H1 (cell line): ENCODE results near the gene TPRA1. TPM values are rescaled to one million over a fixed set of nuclear protein-coding genes. Genes with fewer than 3 reads are reported as not detected.

Source experiments
- CTCF ChIA-PET: fragments of 300-600 bp; sonication (Branson Sonifier 250); formaldehyde crosslinking; loops from one replicate; lab custom pipeline; 2021; ENCODE audit not compliant: partially characterized antibody; lab: Charles Lee
- POLR2A ChIA-PET: fragments of 300-600 bp; sonication (Branson Sonifier 250); formaldehyde crosslinking; loops from one replicate; lab custom pipeline; 2021; ENCODE audit warnings: inconsistent platforms; ENCODE audit not compliant: partially characterized antibody; lab: Charles Lee
- DNase-seq, 2 experiments: peaks; one replicate each; pipeline versions ENCODE4 v3.0.0 to v3.0.0-alpha.2; 2010 to 2022; ENCODE audit warnings: low spot score in 2 of 2, low read depth in 1 of 2, mixed read lengths in 1 of 2
- FAIRE-seq: peaks from 2 replicates; lab custom pipeline; 2011; peaks lifted over from hg19 to GRCh38; lab: Jason Lieb, UNC
- H2AFZ ChIP-seq: 2 replicates; pipeline ENCODE4 v1.8.1; 2012; ENCODE audit warnings: low read length, inconsistent platforms
- H2AK5ac ChIP-seq: 2 replicates; pipeline ENCODE4 v1.6.1; 2013; ENCODE audit warnings: low read depth, low read length
- H2BK120ac ChIP-seq: replicated peaks from 2 replicates; pipeline ENCODE3; 2013; ENCODE audit warnings: low read depth, low read length, inconsistent platforms
- H2BK12ac ChIP-seq: 2 replicates; pipeline ENCODE4 v1.6.1; 2013; ENCODE audit warnings: low read depth, low read length
- H2BK15ac ChIP-seq: 2 replicates; pipeline ENCODE4 v1.6.1; 2013; ENCODE audit warnings: low read length
- H2BK20ac ChIP-seq: 2 replicates; pipeline ENCODE4 v1.6.1; 2013; ENCODE audit warnings: low read length
- H2BK5ac ChIP-seq: 2 replicates; pipeline ENCODE4 v1.6.1; 2013; ENCODE audit warnings: low read depth, low read length
- H3K14ac ChIP-seq: 2 replicates; pipeline ENCODE4 v1.6.1; 2013; ENCODE audit warnings: inconsistent platforms; ENCODE audit not compliant: insufficient read length
- H3K18ac ChIP-seq: 2 replicates; pipeline ENCODE4 v1.6.1; 2013; ENCODE audit warnings: low read length; ENCODE audit errors: extremely low read depth
- H3K23ac ChIP-seq: 2 replicates; pipeline ENCODE4 v1.6.1; 2013; ENCODE audit warnings: inconsistent platforms; ENCODE audit not compliant: insufficient read length
- H3K23me2 ChIP-seq: 2 replicates; pipeline ENCODE4 v1.6.1; 2013; ENCODE audit warnings: low read depth, low read length
- H3K27ac ChIP-seq: 2 replicates; pipeline ENCODE4 v1.6.1; 2011; ENCODE audit warnings: low read depth, low read length, inconsistent platforms
- H3K27me3 ChIP-seq, 4 experiments: replicated peaks in 1 of 4; 1 replicate in 1 of 4; 2 replicates in 3 of 4; pipeline versions ENCODE4 v1.6.1 to v1.8.1; 2011 to 2013; ENCODE audit warnings: low read length in 3 of 4, mild to moderate bottlenecking in 3 of 4, inconsistent platforms in 2 of 4, mixed read lengths in 2 of 4, moderate library complexity in 1 of 4; ENCODE audit not compliant: control insufficient read depth in 3 of 4, insufficient read depth in 3 of 4; ENCODE audit errors: extremely low read depth in 1 of 4
- H3K36me3 ChIP-seq, 4 experiments: 2 replicates each; pipeline versions ENCODE4 v1.6.1 to v1.8.1; 2011 to 2013; ENCODE audit warnings: mild to moderate bottlenecking in 4 of 4, low read length in 3 of 4, moderate library complexity in 2 of 4, control low read depth in 1 of 4, inconsistent platforms in 1 of 4; ENCODE audit not compliant: insufficient read depth in 4 of 4, control insufficient read depth in 2 of 4
- H3K4ac ChIP-seq: replicated peaks from 2 replicates; pipeline ENCODE3; 2013; ENCODE audit warnings: low read length, low read depth, mixed read lengths, inconsistent platforms; ENCODE audit not compliant: insufficient read length
- H3K4me1 ChIP-seq, 4 experiments: replicated peaks in 1 of 4; 1 replicate in 1 of 4; 2 replicates in 3 of 4; pipeline versions ENCODE4 v1.6.1 to v1.8.1; 2011 to 2013; ENCODE audit warnings: low read length in 3 of 4, inconsistent platforms in 2 of 4, mixed read lengths in 1 of 4; ENCODE audit not compliant: insufficient read depth in 4 of 4, control insufficient read depth in 3 of 4
- H3K4me2 ChIP-seq, 2 experiments: 2 replicates each; pipeline versions ENCODE4 v1.6.1 to v1.8.1; 2011 to 2013; ENCODE audit warnings: low read depth in 2 of 2, low read length in 2 of 2, control low read depth in 1 of 2, inconsistent platforms in 1 of 2, mild to moderate bottlenecking in 1 of 2; ENCODE audit not compliant: insufficient read depth in 1 of 2
- H3K4me3 ChIP-seq, 4 experiments: fragments of 200-600, 300-600 bp in 1 of 4; sonication (generic), shearing (Covaris generic), sonication (Bioruptor Twin) in 1 of 4; 2 replicates each; pipeline versions ENCODE4 v1.5.1 to v1.8.1; 2011 to 2016; ENCODE audit warnings: low read length in 4 of 4, low read depth in 3 of 4, control low read depth in 2 of 4, inconsistent platforms in 2 of 4, mild to moderate bottlenecking in 2 of 4, mixed read lengths in 1 of 4, moderate library complexity in 1 of 4; ENCODE audit not compliant: insufficient read depth in 2 of 4; ENCODE audit errors: extremely low read depth in 1 of 4
- H3K56ac ChIP-seq: replicated peaks from 2 replicates; pipeline ENCODE3; 2013; ENCODE audit warnings: low read depth, mild to moderate bottlenecking, mixed read lengths, low read length, inconsistent platforms; ENCODE audit not compliant: insufficient read length
- H3K79me1 ChIP-seq: 2 replicates; pipeline ENCODE4 v1.6.1; 2013; ENCODE audit warnings: low read depth, low read length, control low read depth
- H3K79me2 ChIP-seq, 2 experiments: 2 replicates each; pipeline versions ENCODE4 v1.6.1 to v1.8.1; 2012 to 2013; ENCODE audit warnings: low read length in 2 of 2, mild to moderate bottlenecking in 2 of 2, inconsistent platforms in 1 of 2; ENCODE audit not compliant: insufficient read depth in 2 of 2, control insufficient read depth in 1 of 2
- H3K9ac ChIP-seq, 4 experiments: replicated peaks in 1 of 4; 1 replicate in 1 of 4; 2 replicates in 3 of 4; pipeline versions ENCODE4 v1.6.1 to v1.8.1; 2011 to 2013; ENCODE audit warnings: low read depth in 3 of 4, low read length in 3 of 4, control low read depth in 2 of 4, mild to moderate bottlenecking in 2 of 4, moderate library complexity in 2 of 4, inconsistent platforms in 1 of 4; ENCODE audit errors: extremely low read depth in 1 of 4
- H3K9me3 ChIP-seq, 2 experiments: 2 replicates each; pipeline versions ENCODE4 v1.6.1 to v1.8.1; 2012 to 2013; ENCODE audit warnings: mild to moderate bottlenecking in 2 of 2, moderate library complexity in 2 of 2, control low read depth in 1 of 2, inconsistent platforms in 1 of 2, low read depth in 1 of 2, low read length in 1 of 2, mixed read lengths in 1 of 2; ENCODE audit not compliant: insufficient read depth in 2 of 2
- H4K20me1 ChIP-seq, 2 experiments: replicated peaks in 1 of 2; 2 replicates each; pipeline versions ENCODE3 to v1.8.1; 2011 to 2013; ENCODE audit warnings: inconsistent platforms in 2 of 2, low read length in 2 of 2, mild to moderate bottlenecking in 1 of 2; ENCODE audit not compliant: insufficient read depth in 2 of 2, control insufficient read depth in 1 of 2
- H4K5ac ChIP-seq: 2 replicates; pipeline ENCODE4 v1.6.1; 2013; ENCODE audit warnings: low read length, low read depth, mixed read lengths, inconsistent platforms; ENCODE audit not compliant: insufficient read length
- H4K8ac ChIP-seq: 2 replicates; pipeline ENCODE4 v1.8.0; 2013; ENCODE audit warnings: mild to moderate bottlenecking, moderate library complexity, low read length, inconsistent platforms; ENCODE audit not compliant: insufficient read depth; ENCODE audit errors: extremely low read depth
- H4K91ac ChIP-seq: replicated peaks from 2 replicates; pipeline ENCODE3; 2013; ENCODE audit warnings: low read length, mixed read lengths, inconsistent platforms; ENCODE audit not compliant: insufficient read length
- CBX5 ChIP-seq: fragments of 300-800, 300-1000 bp; sonication (generic); IDR thresholded peaks from 2 replicates; pipeline ENCODE4 v1.7.1; 2016; ENCODE audit warnings: antibody characterized with exemption, low read length, low read depth
- E2F6 ChIP-seq: IDR thresholded peaks from 2 replicates; pipeline ENCODE4 v1.6.1; 2012; ENCODE audit warnings: inconsistent platforms
- EGR1 ChIP-seq: IDR thresholded peaks from 2 replicates; pipeline ENCODE4 v1.6.1; 2011; ENCODE audit warnings: low read depth, low read length, borderline replicate concordance
- GABPA ChIP-seq: IDR thresholded peaks from 2 replicates; pipeline ENCODE4 v1.6.1; 2011; ENCODE audit warnings: mild to moderate bottlenecking, low read length, moderate library complexity, borderline replicate concordance; ENCODE audit not compliant: insufficient read depth
- KDM4A ChIP-seq: IDR thresholded peaks from one replicate; pipeline ENCODE4 v1.7.1; 2012; ENCODE audit warnings: low read depth, mild to moderate bottlenecking, moderate library complexity, low read length, inconsistent platforms; ENCODE audit not compliant: severe bottlenecking
- MAFK ChIP-seq: IDR thresholded peaks from 2 replicates; pipeline ENCODE4 v1.6.1; 2012; ENCODE audit warnings: low read depth, mild to moderate bottlenecking, improper control_type of control experiment, low read length
- RFX5 ChIP-seq: IDR thresholded peaks from 2 replicates; pipeline ENCODE4 v1.6.1; 2011; ENCODE audit warnings: low read depth, low read length, improper control_type of control experiment, borderline replicate concordance
- SP1 ChIP-seq: IDR thresholded peaks from 2 replicates; pipeline ENCODE4 v1.6.1; 2011; ENCODE audit warnings: low read depth, low read length
- WGBS, 2 experiments: shearing (Covaris generic) in 1 of 2; methylation state at CpG; one replicate each; pipeline versions ENCODE4 v1.1.6 to v1.1.7; 2013 to 2015; ENCODE audit warnings: low lambda C conversion rate in 2 of 2, mixed read lengths in 2 of 2, inconsistent platforms in 1 of 2, low coverage in 1 of 2, missing lambda C conversion rate in 1 of 2; ENCODE audit not compliant: insufficient replicate concordance in 2 of 2, insufficient coverage in 1 of 2, insufficient read length in 1 of 2; ENCODE audit errors: extremely low coverage in 1 of 2, missing lambda C conversion rate in 1 of 2; 5-methylcytosine and 5-hydroxymethylcytosine counted together
- polyA plus RNA-seq, 7 experiments: library from polyadenylated mRNA; depleted of rRNA in 3 of 7; stranded (reverse) in 5 of 7; unstranded in 2 of 7; fragments of >200 nt in 5 of 7; fragments of 200-250 nt in 2 of 7; gene quantifications; 1 replicate in 5 of 7; 2 replicates in 1 of 7; 4 replicates in 1 of 7; pipeline versions ENCODE4 v1.2.1 to v1.2.3, GENCODE V29; 2011 to 2013; ENCODE audit warnings: missing spikeins in 2 of 7, mixed read lengths in 2 of 7
- total RNA-seq: library from RNA; stranded (reverse); fragmentation: NEBNext Ultra II Directional; extraction: Animal tissue kit (Norgen Biotek cat#: 25700); gene quantifications from 2 replicates; pipeline ENCODE4 v1.2.1, GENCODE V29; 2021
- TF ChIP-seq, protein P1 (sequence below), 3 experiments: IDR thresholded peaks; 1 replicate in 2 of 3; 2 replicates in 1 of 3; pipeline versions ENCODE4 v1.5.1 to v1.6.1; 2011; ENCODE audit warnings: low read length in 3 of 3, mild to moderate bottlenecking in 3 of 3, inconsistent platforms in 2 of 3, low read depth in 1 of 3, moderate library complexity in 1 of 3; ENCODE audit not compliant: insufficient read depth in 1 of 3; ENCODE audit errors: control extremely low read depth in 1 of 3

TPRA1 gene
- total and polyA plus RNA-seq, 2 of the 8 experiments (the other 6 are each of a cell fraction or from before 2014, with no cell fraction given): 18.8 to 38.5 TPM

- POLR2A ChIA-PET: no interaction called here
- TF ChIP-seq SP1 (no peak), MAFK (no peak), CBX5 (no peak), EGR1 (no peak), KDM4A (no peak), RFX5 (no peak), GABPA (no peak), E2F6 (no peak)
- TF ChIP-seq, protein P1, sequence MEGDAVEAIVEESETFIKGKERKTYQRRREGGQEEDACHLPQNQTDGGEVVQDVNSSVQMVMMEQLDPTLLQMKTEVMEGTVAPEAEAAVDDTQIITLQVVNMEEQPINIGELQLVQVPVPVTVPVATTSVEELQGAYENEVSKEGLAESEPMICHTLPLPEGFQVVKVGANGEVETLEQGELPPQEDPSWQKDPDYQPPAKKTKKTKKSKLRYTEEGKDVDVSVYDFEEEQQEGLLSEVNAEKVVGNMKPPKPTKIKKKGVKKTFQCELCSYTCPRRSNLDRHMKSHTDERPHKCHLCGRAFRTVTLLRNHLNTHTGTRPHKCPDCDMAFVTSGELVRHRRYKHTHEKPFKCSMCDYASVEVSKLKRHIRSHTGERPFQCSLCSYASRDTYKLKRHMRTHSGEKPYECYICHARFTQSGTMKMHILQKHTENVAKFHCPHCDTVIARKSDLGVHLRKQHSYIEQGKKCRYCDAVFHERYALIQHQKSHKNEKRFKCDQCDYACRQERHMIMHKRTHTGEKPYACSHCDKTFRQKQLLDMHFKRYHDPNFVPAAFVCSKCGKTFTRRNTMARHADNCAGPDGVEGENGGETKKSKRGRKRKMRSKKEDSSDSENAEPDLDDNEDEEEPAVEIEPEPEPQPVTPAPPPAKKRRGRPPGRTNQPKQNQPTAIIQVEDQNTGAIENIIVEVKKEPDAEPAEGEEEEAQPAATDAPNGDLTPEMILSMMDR (IDR thresholded peaks at IDR 0.05; ENCODE audit: control extremely low read depth in 1 of 3, insufficient read depth in 1 of 3, low read depth in 1 of 3, low read length in 3 of 3): no peak
These were observed 61.0 kb downstream of the TPRA1 start for GRCh38 chr3:127529346-127530188.

More at GRCh38 chr3:127529346-127530188, 61.0 kb downstream of the TPRA1 start:
- Histone ChIP-seq H3K79me1 (no peaks in the 10 kb centered on the region), H2BK20ac (no peak overlapping the region), H2BK5ac (no peak overlapping the region), H2BK12ac (no peak overlapping the region), H4K5ac (no peak overlapping the region), H3K4me2 (no peak overlapping the region), H3K4me1 (no peaks in the 10 kb centered on the region), H3K23me2 (no peaks in the 10 kb centered on the region), H3K79me2 (no peaks in the 10 kb centered on the region), H3K4me3 (no peak overlapping the region), H3K56ac (no peak overlapping the region), H3K36me3 (no peaks in the 10 kb centered on the region), H3K14ac (no peak overlapping the region), H2BK120ac (no peak overlapping the region), H2AFZ (no peak overlapping the region), H3K4ac (no peak overlapping the region), H4K91ac (no peak overlapping the region), H2AK5ac (no peak overlapping the region), H3K9me3 (no peaks in the 10 kb centered on the region), H3K27ac (no peak overlapping the region), H3K23ac (no peak overlapping the region), H4K8ac (no peak overlapping the region), H3K18ac (no peak overlapping the region), H4K20me1 (no peaks in the 10 kb centered on the region), H2BK15ac (no peak overlapping the region), H3K27me3 (no peaks in the 10 kb centered on the region), H3K9ac (no peak overlapping the region)
- FAIRE-seq: no peak
- WGBS, 2 experiments: 87% methylated on average over 9 of the region's 9 CpGs; no CpG with 5 or more reads in 1 of the 2 experiments
- CTCF ChIA-PET: interaction anchor here (1.1 to 1.5 kb wide), 3 partner anchors 8 to 56 kb away, joined by 3 to 4 read pairs (median 3); no protein-coding TSS in a partner anchor
- no peak for DNase-seq
